ENCODE data around the gene PPP1R17. TPM values are rescaled to one million over a fixed set of nuclear protein-coding genes. Genes with fewer than 3 reads are reported as not detected.

PPP1R17 gene
- total and polyA plus RNA-seq, 8 donors, result not detected

GRCh38 chr7:31734456-31734855 lies 47.4 kb downstream of the PPP1R17 start:
- H3K4me1 ChIP-seq, result no peaks in the 10 kb centered on the region
- H3K9me3 ChIP-seq, result no peaks in the 10 kb centered on the region
- no peak overlapping the region for H3K4me3 ChIP-seq
- no peak for DNase-seq
- H3K27ac ChIP-seq, result no peak overlapping the region
- intact Hi-C loops (cut with DNase I), result loop anchor here in 1 of 2 donors (10.0 kb wide), 1 partner anchor 80 kb away; no protein-coding TSS in a partner anchor
- no peaks in the 10 kb centered on the region for H3K36me3 ChIP-seq
- H3K27me3 ChIP-seq, result peaks cover 0 to 7% of the 10 kb centered on the region in 2 donors
- TF ChIP-seq, protein P1, sequence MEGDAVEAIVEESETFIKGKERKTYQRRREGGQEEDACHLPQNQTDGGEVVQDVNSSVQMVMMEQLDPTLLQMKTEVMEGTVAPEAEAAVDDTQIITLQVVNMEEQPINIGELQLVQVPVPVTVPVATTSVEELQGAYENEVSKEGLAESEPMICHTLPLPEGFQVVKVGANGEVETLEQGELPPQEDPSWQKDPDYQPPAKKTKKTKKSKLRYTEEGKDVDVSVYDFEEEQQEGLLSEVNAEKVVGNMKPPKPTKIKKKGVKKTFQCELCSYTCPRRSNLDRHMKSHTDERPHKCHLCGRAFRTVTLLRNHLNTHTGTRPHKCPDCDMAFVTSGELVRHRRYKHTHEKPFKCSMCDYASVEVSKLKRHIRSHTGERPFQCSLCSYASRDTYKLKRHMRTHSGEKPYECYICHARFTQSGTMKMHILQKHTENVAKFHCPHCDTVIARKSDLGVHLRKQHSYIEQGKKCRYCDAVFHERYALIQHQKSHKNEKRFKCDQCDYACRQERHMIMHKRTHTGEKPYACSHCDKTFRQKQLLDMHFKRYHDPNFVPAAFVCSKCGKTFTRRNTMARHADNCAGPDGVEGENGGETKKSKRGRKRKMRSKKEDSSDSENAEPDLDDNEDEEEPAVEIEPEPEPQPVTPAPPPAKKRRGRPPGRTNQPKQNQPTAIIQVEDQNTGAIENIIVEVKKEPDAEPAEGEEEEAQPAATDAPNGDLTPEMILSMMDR (IDR thresholded peaks at IDR 0.05), result no peak
- no peak for ATAC-seq

DNA sequence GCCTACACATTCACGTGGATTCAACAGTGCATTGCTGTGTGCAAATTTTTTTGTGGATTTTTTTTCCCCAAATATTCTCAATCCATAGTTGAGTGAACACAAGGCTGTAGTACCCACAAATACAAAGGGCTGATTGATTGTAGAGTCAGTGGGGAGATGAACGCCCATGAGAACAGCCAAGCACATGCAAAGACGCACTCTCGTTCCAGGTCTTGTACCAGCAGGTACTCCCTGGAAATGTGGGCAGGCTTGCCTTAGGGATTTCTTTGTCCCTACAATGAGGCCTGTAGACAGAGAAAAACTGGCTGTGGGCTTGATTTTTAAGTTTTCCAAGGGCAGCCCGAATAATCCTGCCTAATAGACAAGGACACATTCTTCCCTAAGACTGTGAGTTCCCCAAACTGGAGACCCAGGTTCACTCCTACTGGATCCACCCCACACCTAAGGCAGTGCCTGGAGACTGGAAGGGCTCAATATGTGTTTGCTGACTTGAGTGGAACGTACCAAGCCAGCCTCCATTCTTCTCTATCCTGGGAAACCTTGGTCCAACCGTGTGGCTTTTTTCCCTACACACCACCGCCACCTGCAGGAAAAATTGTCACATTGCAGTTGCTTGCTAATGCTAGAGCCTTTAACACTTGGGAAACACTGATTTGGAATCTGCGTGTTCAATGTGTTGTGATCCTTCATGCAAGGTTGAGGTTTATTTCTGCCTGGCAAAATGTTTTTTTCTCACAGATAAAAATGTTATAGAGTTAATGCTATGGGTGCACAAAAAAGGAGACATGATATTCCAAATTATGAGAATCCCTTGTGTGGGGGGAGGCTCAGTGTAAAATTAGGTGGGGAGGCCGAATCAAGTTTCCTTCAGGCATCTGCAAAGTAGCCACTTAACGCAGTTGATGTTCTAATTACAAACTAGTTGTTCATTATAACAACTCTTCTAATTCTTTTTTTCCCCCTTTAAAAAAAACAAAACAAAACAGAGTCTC lies 49.3 kb downstream of the PPP1R17 start:
- H3K4me3 ChIP-seq, result no peak overlapping the region

DNA sequence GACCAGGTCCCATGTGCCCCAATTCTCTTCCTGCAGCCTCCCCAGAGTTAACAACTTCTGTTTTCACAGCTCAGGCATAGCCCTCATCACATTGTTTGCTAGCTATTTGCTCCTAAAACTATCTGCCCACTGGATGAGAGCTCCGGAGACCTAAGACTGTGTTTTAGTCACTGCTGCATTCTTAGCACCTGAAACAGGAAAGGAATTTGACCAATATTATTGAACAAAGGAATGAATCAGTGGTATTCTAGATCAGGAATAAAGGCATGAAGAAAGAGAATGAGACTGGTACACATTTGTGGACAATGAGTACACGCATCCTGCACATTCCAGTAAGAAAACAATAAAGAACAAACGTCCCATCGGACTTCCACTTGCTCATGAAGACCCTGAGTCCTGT lies 54.8 kb downstream of the PPP1R17 start:
- no peak overlapping the region for H3K4me3 ChIP-seq
- peaks cover 0 to 7% of the 10 kb centered on the region in 2 donors for H3K27me3 ChIP-seq
- intact Hi-C loops (cut with DNase I), result loop anchor here in 1 of 2 donors (5.0 kb wide), 1 partner anchor 460 kb away; no protein-coding TSS in a partner anchor
- H3K4me1 ChIP-seq, result no peaks in the 10 kb centered on the region
- DNase-seq, result no peak
- TF ChIP-seq, protein P1 (IDR thresholded peaks at IDR 0.05), result no peak
- H3K9me3 ChIP-seq, result no peaks in the 10 kb centered on the region
- no peak overlapping the region for H3K27ac ChIP-seq
- ATAC-seq, result no peak
- H3K36me3 ChIP-seq, result no peaks in the 10 kb centered on the region

More for the DNA sequence above, 49.3 kb downstream of the PPP1R17 start:
- no peaks in the 10 kb centered on the region for H3K9me3 ChIP-seq
- DNase-seq, result peak in 3 of 4 donors; percentile 46 to 66 (median 50)
- no peak overlapping the region for H3K27ac ChIP-seq
- ATAC-seq, result peak; percentile 99
- TF ChIP-seq, protein P1 (IDR thresholded peaks at IDR 0.05), result peak; percentile 84 to 85
- no peaks in the 10 kb centered on the region for H3K4me1 ChIP-seq
- H3K36me3 ChIP-seq, result no peaks in the 10 kb centered on the region
- peaks cover 0 to 7% of the 10 kb centered on the region in 2 donors for H3K27me3 ChIP-seq
- intact Hi-C loops (cut with DNase I), result loop anchor here in 1 of 2 donors (10.0 kb wide), 1 partner anchor 81 kb away; no protein-coding TSS in a partner anchor

DNA sequence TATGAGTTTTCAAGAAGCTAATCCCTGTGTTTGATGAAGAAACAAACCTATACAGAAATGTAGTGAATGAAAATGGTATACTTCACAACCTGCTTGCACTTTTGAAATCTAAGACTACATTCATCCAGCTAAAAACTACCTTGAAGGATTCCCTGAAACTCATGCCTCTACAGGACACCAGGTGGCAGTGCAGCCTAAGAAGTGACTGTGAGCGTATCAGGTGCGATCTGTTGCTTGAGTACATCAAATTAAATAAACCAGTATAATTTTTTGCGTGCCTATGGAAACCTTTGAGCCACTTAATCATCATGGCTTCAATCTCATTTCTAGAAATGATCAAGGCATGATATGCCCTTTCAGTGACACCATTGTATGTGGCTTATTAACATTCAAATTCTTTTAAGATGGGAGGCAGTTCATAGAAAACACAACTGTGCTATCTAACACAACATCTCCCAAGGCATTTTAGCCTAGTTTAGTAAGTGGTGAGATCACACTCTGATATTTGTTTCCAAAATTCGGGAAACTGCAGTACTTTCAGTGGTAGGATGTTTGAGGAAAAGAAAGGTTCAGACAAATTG lies 57.4 kb downstream of the PPP1R17 start:
- H3K9me3 ChIP-seq, result no peaks in the 10 kb centered on the region
- no peak overlapping the region for H3K4me3 ChIP-seq
- intact Hi-C loops (cut with DNase I), result loop anchor here in 1 of 2 donors (5.0 kb wide), 1 partner anchor 458 kb away; no protein-coding TSS in a partner anchor
- H3K27ac ChIP-seq, result no peak overlapping the region
- TF ChIP-seq, protein P1 (IDR thresholded peaks at IDR 0.05), result peak; percentile 80 to 87
- ATAC-seq, result peak; percentile 92
- peak in 2 of 4 donors; percentile 39 to 69 for DNase-seq
- H3K27me3 ChIP-seq, result no peaks in the 10 kb centered on the region
- no peaks in the 10 kb centered on the region for H3K36me3 ChIP-seq
- H3K4me1 ChIP-seq, result no peaks in the 10 kb centered on the region
